SK-N-SH treated with all-trans-retinoic acid at 6 μM for 48 hours (cell line): ENCODE measurements around the gene USP49.
"Not testable (repeated sequence)": the region's sequence is repeated elsewhere in the genome, so short reads cannot be mapped to it uniquely, and the experiment has no call there.

Experiments used
- ATAC-seq: fragments of 200-7000 bp; cut with Tn5 transposase; 3 replicates; pipeline ENCODE4 v1.9.1; 2020; ENCODE audit warnings: mild to moderate bottlenecking, moderate library complexity
- ARNTL ChIP-seq: fragments of 450-650 bp; formaldehyde crosslinking; IDR thresholded peaks from 2 replicates; pipeline ENCODE4 v1.5.0; 2020; ENCODE audit warnings: low read depth, mild to moderate bottlenecking, moderate library complexity, borderline replicate concordance
- BACH2 ChIP-seq: fragments of 250-450 bp; sonication (Bioruptor Pico); IDR thresholded peaks from 2 replicates; pipeline ENCODE4 v1.9.0; 2021; ENCODE audit warnings: mild to moderate bottlenecking, borderline replicate concordance
- CREB5 ChIP-seq: fragments of 250-450 bp; sonication (Bioruptor Pico); IDR thresholded peaks from 2 replicates; pipeline ENCODE4 v1.5.1; 2020; ENCODE audit warnings: low read depth, mild to moderate bottlenecking, moderate library complexity
- CSDC2 ChIP-seq: fragments of 250-450 bp; sonication (Bioruptor Pico); IDR thresholded peaks from 2 replicates; pipeline ENCODE4 v1.5.0; 2020; ENCODE audit warnings: mild to moderate bottlenecking, moderate library complexity
- CSRNP3 ChIP-seq: fragments of 250-450 bp; sonication (Bioruptor Pico); IDR thresholded peaks from 2 replicates; pipeline ENCODE4 v1.5.1; 2021; ENCODE audit warnings: mild to moderate bottlenecking, moderate library complexity
- ESRRG ChIP-seq: fragments of 250-450 bp; sonication (Bioruptor Pico); IDR thresholded peaks from 2 replicates; pipeline ENCODE4 v1.6.1; 2021; ENCODE audit warnings: mild to moderate bottlenecking
- ISL1 ChIP-seq: fragments of 250-450 bp; sonication (Bioruptor Pico); IDR thresholded peaks from 2 replicates; pipeline ENCODE4 v2.1.2; 2022; ENCODE audit warnings: mild to moderate bottlenecking, moderate library complexity
- PPARA ChIP-seq: fragments of 250-450 bp; sonication (Bioruptor Pico); IDR thresholded peaks from 2 replicates; pipeline ENCODE4 v1.5.0; 2020; ENCODE audit warnings: mild to moderate bottlenecking, borderline replicate concordance
- SNAI2 ChIP-seq: fragments of 250-450 bp; sonication (Bioruptor Pico); IDR thresholded peaks from 2 replicates; pipeline ENCODE4 v1.5.0; 2020; ENCODE audit warnings: mild to moderate bottlenecking, moderate library complexity
- TCF4 ChIP-seq: fragments of 250-450 bp; sonication (Bioruptor Pico); IDR thresholded peaks from 2 replicates; pipeline ENCODE4 v1.8.0; 2021; ENCODE audit warnings: mild to moderate bottlenecking, moderate library complexity, borderline replicate concordance
- TOX ChIP-seq: fragments of 250-450 bp; sonication (Bioruptor Pico); IDR thresholded peaks from 2 replicates; pipeline ENCODE4 v1.8.0; 2021; ENCODE audit warnings: mild to moderate bottlenecking, moderate library complexity, borderline replicate concordance
- TSHZ2 ChIP-seq: fragments of 250-450 bp; sonication (Bioruptor Pico); IDR thresholded peaks from 2 replicates; pipeline ENCODE4 v1.5.0; 2020; ENCODE audit warnings: mild to moderate bottlenecking, moderate library complexity
- ZFP3 ChIP-seq: fragments of 250-450 bp; sonication (Bioruptor Pico); IDR thresholded peaks from 2 replicates; pipeline ENCODE4 v1.5.0; 2020; ENCODE audit warnings: mild to moderate bottlenecking, moderate library complexity
- ZFP30 ChIP-seq: fragments of 450-650 bp; formaldehyde crosslinking; IDR thresholded peaks from 2 replicates; pipeline ENCODE4 v1.5.0; 2022; ENCODE audit warnings: mild to moderate bottlenecking, moderate library complexity
- ZNF565 ChIP-seq: fragments of 450-650 bp; formaldehyde crosslinking; conservative IDR thresholded peaks from 2 replicates; pipeline ENCODE4 v1.5.0; 2020; ENCODE audit warnings: low read depth, mild to moderate bottlenecking, moderate library complexity
- ZNF70 ChIP-seq: fragments of 450-650 bp; formaldehyde crosslinking; IDR thresholded peaks from 2 replicates; pipeline ENCODE4 v1.5.0; 2020; ENCODE audit warnings: mild to moderate bottlenecking, moderate library complexity
- ZNF8 ChIP-seq: fragments of 450-650 bp; formaldehyde crosslinking; IDR thresholded peaks from 2 replicates; pipeline ENCODE4 v1.5.0; 2020; ENCODE audit warnings: mild to moderate bottlenecking, moderate library complexity
- TF ChIP-seq, protein P1 (sequence below): fragments of 250-450 bp; sonication (Bioruptor Pico); IDR thresholded peaks from 2 replicates; pipeline ENCODE4 v1.8.0; 2020; ENCODE audit warnings: mild to moderate bottlenecking, moderate library complexity, borderline replicate concordance

USP49 gene

GRCh38 chr6:41770381-41771057, 124.7 kb downstream of the USP49 start (continued):
- TF ChIP-seq BACH2 (CRISPR knock-in tag) (no peak), CSRNP3 (no peak), ZNF565 (no peak), ZFP30 (no peak), ZNF8 (CRISPR knock-in tag) (no peak), CSDC2 (CRISPR knock-in tag) (no peak), ZNF70 (CRISPR knock-in tag) (no peak)

DNA sequence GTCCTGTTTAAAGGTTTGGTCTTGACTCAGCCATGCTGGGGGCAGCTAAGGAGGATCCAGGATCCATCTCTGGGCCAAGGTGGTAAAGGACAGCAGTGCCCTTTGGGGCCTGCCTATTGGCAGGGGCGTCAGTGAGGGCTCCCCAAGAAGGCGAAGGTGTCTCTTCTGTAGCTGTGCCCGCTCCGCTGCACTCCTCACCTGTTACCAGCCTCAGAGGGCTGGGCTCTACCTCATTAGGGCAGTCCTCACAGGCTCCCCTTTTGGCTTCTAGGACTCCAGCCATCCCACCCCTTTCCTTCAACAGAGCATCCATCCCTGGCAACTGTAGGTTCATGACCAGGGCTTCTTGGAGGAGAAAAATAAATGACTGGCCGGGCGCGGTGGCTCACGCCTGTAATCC, 125.8 kb downstream of the USP49 start:
- TF ChIP-seq TOX (CRISPR knock-in tag), result no peak
- TF ChIP-seq ISL1 (CRISPR knock-in tag), result no peak
- TF ChIP-seq CSRNP3, result no peak
- no peak for TF ChIP-seq PPARA
- ATAC-seq, result no peak

DNA sequence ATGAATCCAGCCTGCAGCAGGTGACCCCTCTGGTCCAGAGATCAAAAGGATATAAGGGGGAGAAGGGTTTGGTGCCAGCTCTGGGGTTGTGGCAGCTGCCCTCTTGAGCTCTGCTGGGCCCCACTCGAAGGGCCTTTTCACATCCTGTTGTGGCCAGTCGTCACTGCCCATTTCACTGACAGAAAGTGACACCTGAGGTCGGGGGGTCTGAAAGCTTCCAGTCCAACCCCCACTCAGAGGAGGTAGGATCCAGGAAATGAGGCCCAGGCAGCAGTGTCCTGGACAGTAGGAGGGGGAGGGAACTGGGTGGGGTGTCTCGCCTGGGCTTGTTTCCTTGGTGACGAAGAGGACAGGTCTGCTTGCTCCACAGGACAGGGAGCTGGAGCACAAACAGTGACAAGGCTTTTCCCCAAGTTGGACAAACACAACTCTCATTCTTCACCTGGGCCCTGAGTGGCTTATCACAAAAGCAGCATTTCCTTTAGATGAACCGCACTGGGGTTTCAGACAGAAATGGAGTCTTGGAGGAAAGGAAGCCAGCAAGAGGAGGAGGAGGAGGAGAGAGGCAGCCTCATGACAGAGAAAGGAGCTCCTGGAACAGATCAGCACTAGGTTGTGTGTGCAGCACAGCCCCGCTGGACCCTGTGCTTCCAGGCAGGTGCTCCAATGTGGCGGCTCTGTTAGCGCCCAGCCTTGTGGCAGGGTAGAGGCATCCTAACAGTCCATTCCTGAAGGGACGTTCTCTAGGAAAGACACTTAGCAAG, 126.4 kb downstream of the USP49 start:
- TF ChIP-seq ZNF70 (CRISPR knock-in tag) (no peak), PPARA (no peak), CREB5 (CRISPR knock-in tag) (no peak)
- TF ChIP-seq, protein P1, sequence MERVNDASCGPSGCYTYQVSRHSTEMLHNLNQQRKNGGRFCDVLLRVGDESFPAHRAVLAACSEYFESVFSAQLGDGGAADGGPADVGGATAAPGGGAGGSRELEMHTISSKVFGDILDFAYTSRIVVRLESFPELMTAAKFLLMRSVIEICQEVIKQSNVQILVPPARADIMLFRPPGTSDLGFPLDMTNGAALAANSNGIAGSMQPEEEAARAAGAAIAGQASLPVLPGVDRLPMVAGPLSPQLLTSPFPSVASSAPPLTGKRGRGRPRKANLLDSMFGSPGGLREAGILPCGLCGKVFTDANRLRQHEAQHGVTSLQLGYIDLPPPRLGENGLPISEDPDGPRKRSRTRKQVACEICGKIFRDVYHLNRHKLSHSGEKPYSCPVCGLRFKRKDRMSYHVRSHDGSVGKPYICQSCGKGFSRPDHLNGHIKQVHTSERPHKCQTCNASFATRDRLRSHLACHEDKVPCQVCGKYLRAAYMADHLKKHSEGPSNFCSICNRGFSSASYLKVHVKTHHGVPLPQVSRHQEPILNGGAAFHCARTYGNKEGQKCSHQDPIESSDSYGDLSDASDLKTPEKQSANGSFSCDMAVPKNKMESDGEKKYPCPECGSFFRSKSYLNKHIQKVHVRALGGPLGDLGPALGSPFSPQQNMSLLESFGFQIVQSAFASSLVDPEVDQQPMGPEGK (CRISPR knock-in tag), result no peak
- TF ChIP-seq, all 23 proteins: peak for 0
- ATAC-seq, result peak; percentile 19; the same call in 2 of the 3 replicates

DNA sequence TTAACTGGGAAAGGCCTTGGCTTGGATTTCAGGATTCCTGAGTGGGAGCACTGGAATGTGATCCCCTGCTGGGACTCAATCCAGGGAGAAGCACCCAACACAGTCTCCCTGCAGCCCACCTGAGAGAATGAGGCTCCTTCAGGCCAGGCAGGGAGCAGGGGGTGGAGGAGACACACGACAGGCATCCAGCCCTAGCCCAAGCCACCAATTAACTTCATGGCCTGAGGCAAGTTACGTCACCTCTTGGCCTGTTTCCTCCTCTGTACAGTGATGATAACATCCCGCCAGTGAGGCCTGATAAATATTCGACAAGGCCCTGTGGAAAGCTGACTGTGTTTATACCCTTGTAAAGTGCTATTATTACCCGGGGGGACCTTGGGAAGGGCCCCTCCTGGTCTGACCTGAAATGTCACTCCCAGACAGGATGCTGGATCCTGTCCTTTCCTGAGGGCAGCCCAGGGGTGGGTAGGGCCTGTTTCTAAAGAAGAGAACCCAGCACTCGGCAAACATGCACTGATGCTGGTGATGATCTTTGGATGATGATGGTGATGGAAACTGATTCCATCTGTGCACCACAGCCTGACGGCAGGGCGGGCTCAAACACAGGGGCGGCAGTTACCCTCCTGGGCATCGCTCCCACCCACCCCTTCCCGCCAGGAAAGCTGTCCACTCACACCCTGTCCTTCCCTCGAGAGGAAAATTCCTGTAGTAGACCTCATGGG, 127.9 kb downstream of the USP49 start:
- TF ChIP-seq TSHZ2 (peak; percentile 62), ESRRG (CRISPR knock-in tag) (0 out of 2 replicates have a peak, but pooled peaks have one; percentile 9), ZFP3 (CRISPR knock-in tag) (no peak), SNAI2 (CRISPR knock-in tag) (0 out of 2 replicates have a peak, but pooled peaks have one; percentile 16), ISL1 (CRISPR knock-in tag) (0 out of 2 replicates have a peak, but pooled peaks have one; percentile 36), CREB5 (CRISPR knock-in tag) (0 out of 2 replicates have a peak, but pooled peaks have one; percentile 17), ZNF8 (CRISPR knock-in tag) (no peak), ARNTL (CRISPR knock-in tag) (no peak), CSRNP3 (no peak), TCF4 (CRISPR knock-in tag) (0 out of 2 replicates have a peak, but pooled peaks have one; percentile 47), ZNF565 (no peak)
- TF ChIP-seq, all 23 proteins: peak for 6
- peak; percentile 64 for ATAC-seq

DNA sequence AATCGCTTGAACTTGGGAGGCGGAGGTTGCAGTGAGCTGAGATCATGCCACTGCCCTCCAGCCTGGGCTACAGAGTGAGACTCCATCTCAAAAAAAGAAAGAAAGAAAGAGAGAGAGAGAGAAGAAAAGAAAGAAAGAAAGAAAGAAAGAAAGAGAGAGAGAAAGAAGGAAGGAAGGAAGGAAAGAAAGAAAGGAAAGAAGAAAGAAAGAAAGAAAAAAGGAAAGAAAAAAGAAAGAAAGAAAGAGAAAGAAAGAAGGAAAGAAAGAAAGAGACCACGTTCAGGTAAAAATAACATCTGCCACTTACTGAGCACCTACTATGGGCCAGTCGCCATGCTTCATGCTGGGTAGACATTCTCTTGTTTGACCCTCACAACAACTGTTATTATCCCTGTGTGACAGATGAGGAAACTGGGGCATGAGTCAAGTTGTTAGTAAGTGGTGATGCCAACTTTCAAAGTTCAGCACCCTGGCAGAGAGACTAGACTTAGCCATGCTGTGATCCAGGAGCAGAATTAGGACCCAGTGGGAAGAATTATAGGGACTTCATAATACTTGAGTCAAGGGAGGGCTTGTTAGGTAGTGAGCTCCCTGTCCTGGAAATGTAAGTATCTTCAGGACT, 129.0 kb downstream of the USP49 start:
- ATAC-seq, result not testable (repeated sequence)
